Activated B cell treated with CpG ODN at 0.5 μM for 24 hours (primary cell): ENCODE results near the gene KIF26B. TPM values are rescaled to one million over a fixed set of nuclear protein-coding genes. Genes with fewer than 3 reads are reported as not detected.
"Not testable (repeated sequence)": the region's sequence is repeated elsewhere in the genome, so short reads cannot be mapped to it uniquely, and the experiment has no call there.

Experiments used
- ATAC-seq: fragments of 200-7000 bp; cut with Tn5 transposase; one replicate; pipeline ENCODE4 v1.10.0; 2021; ENCODE audit warnings: low read depth, mild to moderate bottlenecking, moderate library complexity
- CTCF ChIA-PET: fragments of 350-600 bp; sonication (Branson Sonifier 250); formaldehyde crosslinking; loops from one replicate; lab custom pipeline; 2021; ENCODE audit warnings: antibody characterized with exemption; lab: Charles Lee
- POLR2A ChIA-PET: fragments of 350-600 bp; sonication (Branson Sonifier 250); formaldehyde crosslinking; loops from one replicate; lab custom pipeline; 2021; ENCODE audit warnings: antibody characterized with exemption; lab: Charles Lee
- DNase-seq: peaks from one replicate; pipeline ENCODE4 v3.0.0; 2022
- H3K27ac Mint-ChIP-seq: one replicate; pipeline ENCODE4 v1.8.0; 2020; ENCODE audit warnings: mixed read lengths
- H3K27me3 Mint-ChIP-seq: one replicate; pipeline ENCODE4 v1.8.0; 2021; ENCODE audit warnings: mixed read lengths
- H3K36me3 Mint-ChIP-seq: one replicate; pipeline ENCODE4 v1.8.0; 2021; ENCODE audit warnings: low read depth, mixed read lengths
- H3K4me1 Mint-ChIP-seq: one replicate; pipeline ENCODE4 v1.8.0; 2021; ENCODE audit warnings: mixed read lengths
- H3K4me3 Mint-ChIP-seq: one replicate; pipeline ENCODE4 v1.8.0; 2020; ENCODE audit warnings: mild to moderate bottlenecking, mixed read lengths
- H3K9me3 Mint-ChIP-seq: one replicate; pipeline ENCODE4 v1.8.0; 2020; ENCODE audit warnings: mixed read lengths
- CTCF ChIP-seq: fragments of 200-600 bp; IDR thresholded peaks from one replicate; pipeline ENCODE4 v1.8.0; 2022; ENCODE audit warnings: antibody characterized with exemption, mild to moderate bottlenecking
- intact Hi-C: fragments of 100-400 bp; cut with micrococcal nuclease; formaldehyde crosslinking; loops from one replicate; pipeline ENCODE4 v1.15.1; 2024
- total RNA-seq: library from RNA; stranded (reverse); gene quantifications from 2 replicates; pipeline ENCODE4 v1.2.3, GENCODE V29; 2022

KIF26B gene
- total RNA-seq, 1 donor from 2014 or later, result 1.7 TPM

GRCh38 chr1:245395680-245396079 lies 240.9 kb downstream of the KIF26B start:
- intact Hi-C loops, result no loop called here
- no peak for TF ChIP-seq CTCF
- DNase-seq (no peak), ATAC-seq (no peak)
- H3K4me3 Mint-ChIP-seq, result no peak overlapping the region
- peaks cover 6% of the 10 kb centered on the region for H3K27me3 Mint-ChIP-seq
- ChIA-PET POLR2A (no interaction called here), CTCF (no interaction called here)
- H3K4me1 Mint-ChIP-seq, result no peaks in the 10 kb centered on the region
- H3K36me3 Mint-ChIP-seq, result no peaks in the 10 kb centered on the region
- H3K27ac Mint-ChIP-seq, result no peak overlapping the region
- peaks cover 4% of the 10 kb centered on the region for H3K9me3 Mint-ChIP-seq

DNA sequence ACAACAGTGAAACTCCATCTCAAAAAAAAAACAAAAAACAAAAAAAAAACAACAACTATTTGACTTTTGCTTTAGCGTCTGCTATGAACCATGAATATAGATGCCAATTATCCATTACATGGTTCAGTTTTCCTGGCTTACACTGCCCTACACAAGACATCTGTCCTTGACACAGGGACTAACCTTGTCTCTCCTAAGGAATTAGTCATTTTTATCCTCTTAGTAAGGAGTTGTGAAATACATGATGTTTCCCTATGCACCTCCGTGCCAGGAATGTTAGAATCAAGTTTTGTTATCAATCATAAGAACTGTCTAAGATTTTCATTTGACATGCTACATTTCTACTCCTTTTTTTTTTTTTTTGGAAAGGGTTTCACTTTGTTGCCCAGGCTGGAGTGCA lies 241.8 kb downstream of the KIF26B start:
- no peak for DNase-seq
- Mint-ChIP-seq H3K36me3 (no peaks in the 10 kb centered on the region), H3K4me3 (no peak overlapping the region), H3K9me3 (peaks cover 4% of the 10 kb centered on the region), H3K27ac (no peak overlapping the region), H3K27me3 (peaks cover 7% of the 10 kb centered on the region), H3K4me1 (no peaks in the 10 kb centered on the region)
- POLR2A ChIA-PET, result no interaction called here
- CTCF ChIA-PET, result no interaction called here
- ATAC-seq, result no peak
- intact Hi-C loops, result no loop called here
- TF ChIP-seq CTCF, result no peak

DNA sequence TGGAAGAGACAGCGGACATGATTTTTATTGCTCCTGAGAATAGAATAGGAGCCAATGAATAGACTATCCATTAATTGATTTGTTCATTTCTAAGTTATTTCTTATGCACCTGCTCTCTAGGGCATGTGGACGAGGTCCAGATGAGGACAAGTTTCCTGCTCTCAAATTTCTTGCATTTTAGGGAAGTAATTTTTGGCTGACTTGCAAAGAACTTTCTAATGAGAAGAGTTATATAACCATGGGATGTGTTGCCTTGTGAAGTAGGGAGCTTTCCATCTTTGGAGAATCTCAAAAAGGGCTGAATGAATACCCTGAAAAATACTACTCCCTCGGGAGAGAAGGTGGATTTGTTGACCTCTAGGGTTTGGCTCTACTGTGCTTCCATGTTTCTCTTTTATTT lies 243.0 kb downstream of the KIF26B start:
- DNase-seq (no peak), ATAC-seq (no peak)
- H3K9me3 Mint-ChIP-seq, result peaks cover 4% of the 10 kb centered on the region
- H3K27me3 Mint-ChIP-seq, result peaks cover 10% of the 10 kb centered on the region
- no peak overlapping the region for H3K4me3 Mint-ChIP-seq
- ChIA-PET CTCF (no interaction called here), POLR2A (no interaction called here)
- TF ChIP-seq CTCF, result no peak
- H3K4me1 Mint-ChIP-seq, result no peaks in the 10 kb centered on the region
- no peak overlapping the region for H3K27ac Mint-ChIP-seq
- intact Hi-C loops, result no loop called here
- no peaks in the 10 kb centered on the region for H3K36me3 Mint-ChIP-seq

GRCh38 chr1:245398180-245398579 lies 243.4 kb downstream of the KIF26B start:
- intact Hi-C loops, result no loop called here

GRCh38 chr1:245401881-245402587 lies 247.2 kb downstream of the KIF26B start:
- POLR2A ChIA-PET, result no interaction called here
- DNase-seq, result no peak
- TF ChIP-seq CTCF, result no peak
- no peaks in the 10 kb centered on the region for H3K36me3 Mint-ChIP-seq
- H3K4me3 Mint-ChIP-seq, result no peak overlapping the region
- no peaks in the 10 kb centered on the region for H3K4me1 Mint-ChIP-seq
- H3K27ac Mint-ChIP-seq, result no peak overlapping the region
- CTCF ChIA-PET, result no interaction called here
- no peak for ATAC-seq
- H3K9me3 Mint-ChIP-seq, result no peaks in the 10 kb centered on the region
- intact Hi-C loops, result no loop called here
- peaks cover 10% of the 10 kb centered on the region for H3K27me3 Mint-ChIP-seq

More at GRCh38 chr1:245398180-245398579, 243.4 kb downstream of the KIF26B start:
- H3K27me3 Mint-ChIP-seq, result peaks cover 10% of the 10 kb centered on the region
- H3K9me3 Mint-ChIP-seq, result peaks cover 3% of the 10 kb centered on the region
- ATAC-seq (no peak), DNase-seq (no peak)
- no peaks in the 10 kb centered on the region for H3K4me1 Mint-ChIP-seq
- no peak for TF ChIP-seq CTCF
- ChIA-PET CTCF (no interaction called here), POLR2A (no interaction called here)
- H3K4me3 Mint-ChIP-seq, result no peak overlapping the region
- no peaks in the 10 kb centered on the region for H3K36me3 Mint-ChIP-seq
- H3K27ac Mint-ChIP-seq, result no peak overlapping the region

DNA sequence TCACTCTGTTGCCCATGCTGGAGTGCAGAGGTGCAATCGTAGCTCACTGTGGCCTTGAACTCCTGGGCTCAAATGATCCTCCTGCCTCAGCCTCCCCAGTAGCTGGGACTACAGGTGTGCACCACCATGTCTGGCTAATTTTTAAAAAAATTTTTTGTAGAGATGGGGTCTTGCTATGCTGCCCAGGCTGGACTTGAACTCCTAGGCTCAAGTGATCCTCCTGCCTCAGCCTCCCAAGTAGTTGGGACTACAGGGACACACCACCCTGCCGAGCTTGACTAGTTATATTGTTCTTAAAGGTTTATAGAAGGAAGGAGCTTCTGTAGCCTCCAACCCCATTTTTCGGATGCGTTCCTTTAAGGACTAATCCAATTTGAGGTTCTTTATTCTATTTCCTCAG lies 248.2 kb downstream of the KIF26B start:
- CTCF ChIA-PET, H3K9me3 Mint-ChIP-seq, DNase-seq, intact Hi-C loops, H3K27me3 Mint-ChIP-seq, H3K36me3 Mint-ChIP-seq, H3K27ac Mint-ChIP-seq, ATAC-seq, H3K4me3 Mint-ChIP-seq, POLR2A ChIA-PET, H3K4me1 Mint-ChIP-seq: not testable (repeated sequence)
